HG03108 (cell line): Measurements from ENCODE around the gene TGFBR1.
A peak's percentile ranks its signal among the peaks of the same experiment; 100 is the strongest.
"Not testable (repeated sequence)": the region's sequence is repeated elsewhere in the genome, so short reads cannot be mapped to it uniquely, and the experiment has no call there.

ENCODE experiments used
- ATAC-seq: cut with Tn5 transposase; IDR thresholded peaks from one replicate; pipeline ENCODE4 v1.9.1; 2021; ENCODE audit warnings: moderate library complexity; ENCODE audit not compliant: unreplicated experiment

Gene TGFBR1

GRCh38 chr9:99184475-99185347 lies 79.8 kb downstream of the TGFBR1 start:
- peak; percentile 37 for ATAC-seq

DNA sequence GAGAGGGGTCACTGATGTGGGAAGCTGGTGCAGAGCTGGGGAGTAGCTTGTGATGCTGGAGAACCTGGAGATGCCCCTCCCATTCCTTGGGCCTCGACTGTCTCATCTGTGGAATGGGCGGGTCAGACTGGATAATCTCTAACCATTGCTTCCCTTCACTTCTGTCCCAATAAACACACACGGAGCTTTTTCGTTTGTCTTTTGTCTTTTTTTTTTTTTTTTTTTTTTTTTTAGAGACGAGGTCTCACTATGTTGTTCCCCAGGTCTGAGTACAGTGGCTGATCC lies 80.4 kb downstream of the TGFBR1 start:
- no peak for ATAC-seq

- ATAC-seq = no peak
These were observed 81.0 kb downstream of the TGFBR1 start for GRCh38 chr9:99185934-99186333.

DNA sequence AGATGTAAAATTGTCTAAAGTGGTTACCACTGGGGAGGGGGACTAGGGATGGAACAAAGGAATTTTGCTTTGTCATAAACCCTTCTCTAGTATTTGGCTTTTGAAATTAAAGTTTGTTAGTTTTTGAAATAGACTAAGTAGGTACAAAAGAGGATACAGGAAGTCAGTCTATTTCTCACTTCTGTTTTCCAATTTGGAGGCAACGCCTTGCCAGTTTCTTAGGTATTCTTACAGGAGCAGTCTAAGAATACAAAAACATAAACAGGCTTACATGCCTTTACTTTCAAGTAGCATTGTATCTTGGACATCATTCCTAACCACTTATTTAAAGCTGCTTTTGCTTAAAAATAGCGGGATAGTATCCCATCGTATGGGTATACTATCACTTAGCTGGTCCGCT lies 82.4 kb downstream of the TGFBR1 start:
- ATAC-seq = no peak

DNA sequence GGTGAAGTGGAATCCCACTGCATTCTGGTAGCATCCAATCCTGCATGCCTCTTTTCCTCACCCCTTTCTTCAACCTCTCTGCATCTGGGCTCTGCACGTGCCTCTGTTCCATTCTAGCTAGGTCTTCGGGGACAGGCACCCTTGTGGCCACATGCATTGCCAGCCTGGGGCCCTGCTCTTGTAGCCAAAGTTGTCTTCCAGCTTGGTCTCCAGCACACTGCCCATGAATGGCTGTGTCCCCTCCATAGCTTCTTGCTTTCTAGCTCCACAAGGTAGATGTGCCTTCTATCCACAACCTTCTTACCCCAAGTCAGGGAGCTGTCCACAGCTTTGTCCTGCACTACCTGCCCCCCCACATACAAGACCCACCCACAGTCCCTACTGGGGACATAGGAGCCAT lies 84.3 kb downstream of the TGFBR1 start:
- no peak for ATAC-seq

DNA sequence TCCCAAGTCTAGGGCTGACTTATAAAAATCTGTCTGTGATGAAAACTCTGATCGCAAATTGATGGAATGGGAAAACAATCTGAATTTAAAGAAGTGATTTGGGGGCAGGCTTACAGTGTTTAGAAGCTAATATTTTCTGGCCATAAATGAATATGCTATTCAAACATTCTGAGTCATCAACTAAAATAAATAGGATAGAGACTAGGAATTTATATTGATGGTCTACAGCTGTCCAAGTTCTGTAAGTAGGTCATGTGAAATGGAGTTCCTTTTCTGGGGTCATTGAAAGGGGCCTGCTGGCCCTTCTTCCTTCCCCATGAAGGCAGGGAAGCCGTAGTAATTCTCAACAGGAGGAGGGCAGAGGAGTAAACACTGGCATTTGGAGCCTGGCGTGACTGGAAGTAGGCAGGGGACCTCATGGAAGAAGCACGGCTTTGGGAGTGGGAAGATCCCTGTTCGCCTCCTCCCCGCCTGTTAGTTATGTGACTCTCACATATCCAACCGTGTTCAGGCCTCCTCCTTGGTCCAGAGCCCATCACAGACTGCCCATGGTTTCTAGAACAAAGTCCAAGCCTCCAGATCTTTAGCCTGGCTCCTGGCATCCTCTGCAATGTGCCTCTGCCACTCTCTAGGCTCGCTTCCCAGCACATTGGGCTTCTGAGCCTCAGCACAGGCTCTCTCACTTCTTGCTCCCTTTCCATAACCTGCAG lies 85.1 kb downstream of the TGFBR1 start:
- ATAC-seq = no peak

GRCh38 chr9:99190597-99191283 lies 85.8 kb downstream of the TGFBR1 start:
- ATAC-seq = no peak

DNA sequence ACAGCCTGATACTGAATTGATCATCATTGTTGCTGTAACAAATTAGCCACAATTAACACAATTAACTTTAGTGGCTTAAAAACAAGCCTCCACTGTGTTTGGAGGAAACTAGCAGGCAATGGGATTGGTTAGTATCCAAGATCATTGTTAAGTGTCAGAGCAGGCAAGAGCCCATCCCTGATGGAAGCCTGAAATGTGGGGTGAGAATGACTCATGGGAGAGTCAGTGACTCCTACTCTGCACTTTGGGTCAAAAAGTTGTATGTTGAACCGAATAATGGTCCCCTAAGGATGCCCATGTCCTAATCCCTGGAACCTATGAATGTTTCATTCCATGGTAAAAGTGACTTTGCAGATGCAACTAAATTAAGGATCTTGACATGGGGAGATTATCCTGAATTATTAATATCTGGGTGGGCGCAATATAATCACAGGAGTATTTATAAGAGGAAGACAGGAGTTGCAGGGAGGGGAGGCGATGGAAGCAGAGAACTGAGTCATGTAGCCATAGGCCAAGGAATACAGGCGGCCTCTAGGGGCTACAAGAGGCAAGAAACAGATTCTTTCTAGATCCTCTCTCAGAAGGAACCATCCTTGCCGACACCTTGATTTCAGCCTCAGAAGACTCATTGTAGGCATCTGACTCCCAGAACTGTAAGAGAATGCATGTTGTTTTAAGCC lies 88.0 kb downstream of the TGFBR1 start:
- no peak for ATAC-seq

DNA sequence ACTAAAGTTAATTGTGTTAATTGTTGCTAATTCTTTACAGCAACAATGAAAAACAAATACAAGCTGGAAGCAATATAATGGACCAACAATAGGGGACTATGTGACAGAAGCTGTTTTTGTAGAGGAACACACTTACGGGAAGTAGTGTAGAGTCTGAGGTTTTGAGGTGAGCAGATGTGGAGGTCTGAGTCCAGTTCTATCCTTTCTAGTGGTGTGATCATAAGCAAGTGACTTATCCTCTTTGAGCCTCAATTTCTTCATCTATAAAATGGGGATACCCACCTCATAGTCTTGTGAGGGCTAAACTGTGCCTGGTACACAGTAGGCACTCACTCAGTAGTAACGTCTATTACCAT lies 88.5 kb downstream of the TGFBR1 start:
- ATAC-seq = no peak

DNA sequence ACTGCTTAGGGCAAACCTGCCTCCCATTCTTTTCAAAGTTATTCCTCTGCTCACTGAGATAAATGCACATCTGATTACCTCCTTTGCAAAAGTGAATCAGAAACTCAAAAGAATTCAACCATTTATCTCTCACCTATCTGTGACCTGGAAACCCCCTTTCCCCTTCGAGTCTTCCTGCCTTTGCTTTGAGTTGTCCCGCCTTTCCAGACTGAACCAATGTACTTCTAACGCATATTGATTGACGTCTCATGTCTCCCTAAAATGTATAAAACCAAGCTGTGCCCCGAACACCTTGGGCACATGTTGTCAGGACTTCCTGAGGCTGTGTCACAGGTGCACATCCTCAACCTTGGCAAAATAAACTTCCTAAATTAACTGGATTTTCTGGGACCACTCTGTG lies 91.6 kb downstream of the TGFBR1 start:
- not testable (repeated sequence) for ATAC-seq

GRCh38 chr9:99197124-99197630 lies 92.3 kb downstream of the TGFBR1 start:
- ATAC-seq = no peak

DNA sequence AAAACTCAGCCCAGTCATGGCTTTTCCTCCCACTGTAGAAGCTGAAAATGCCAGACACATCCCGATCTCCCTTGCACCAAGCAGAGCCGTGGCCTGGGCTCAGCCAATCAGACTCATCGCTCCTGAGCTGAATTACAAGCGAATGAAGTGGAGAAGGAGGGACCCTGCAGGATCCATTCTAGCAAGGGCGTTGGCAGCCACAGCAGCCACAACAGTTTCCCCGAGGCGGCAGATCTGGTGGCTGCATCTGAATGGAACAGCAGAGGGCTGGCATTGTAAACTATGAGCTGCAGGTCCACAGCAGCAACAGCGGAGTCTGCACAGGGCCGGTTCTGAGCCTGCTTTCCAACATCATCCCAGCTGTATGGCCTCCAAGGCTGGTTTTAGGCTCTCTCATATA lies 93.1 kb downstream of the TGFBR1 start:
- no peak for ATAC-seq

DNA sequence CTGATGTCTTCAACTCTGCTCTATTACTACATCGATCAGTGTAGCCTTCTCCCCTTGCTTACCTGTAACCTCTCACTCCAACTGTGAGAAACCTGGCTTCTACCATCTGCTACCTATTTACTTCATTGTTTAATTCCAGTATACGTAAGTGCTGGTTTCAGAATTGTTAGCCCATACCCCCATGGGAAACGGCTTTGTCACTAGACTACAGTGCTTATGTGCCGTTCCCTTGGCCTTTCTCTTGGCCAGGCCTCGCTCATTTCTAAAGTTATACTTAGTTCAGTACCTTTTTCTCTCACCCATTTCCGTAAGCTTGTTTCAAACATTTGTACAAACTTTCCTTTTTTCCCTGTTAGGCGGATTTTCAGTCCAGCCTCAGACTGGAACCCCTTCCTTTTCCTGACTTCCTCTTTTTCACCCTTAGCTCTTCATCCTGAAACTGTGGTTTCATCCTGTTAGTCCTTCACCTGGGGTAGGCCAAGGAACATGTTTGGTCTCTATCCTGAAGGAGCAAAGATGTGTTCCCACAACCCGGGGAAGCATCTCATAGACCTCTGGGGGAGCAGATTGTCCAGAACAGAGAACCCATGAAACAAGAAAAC lies 95.1 kb downstream of the TGFBR1 start:
- no peak for ATAC-seq

DNA sequence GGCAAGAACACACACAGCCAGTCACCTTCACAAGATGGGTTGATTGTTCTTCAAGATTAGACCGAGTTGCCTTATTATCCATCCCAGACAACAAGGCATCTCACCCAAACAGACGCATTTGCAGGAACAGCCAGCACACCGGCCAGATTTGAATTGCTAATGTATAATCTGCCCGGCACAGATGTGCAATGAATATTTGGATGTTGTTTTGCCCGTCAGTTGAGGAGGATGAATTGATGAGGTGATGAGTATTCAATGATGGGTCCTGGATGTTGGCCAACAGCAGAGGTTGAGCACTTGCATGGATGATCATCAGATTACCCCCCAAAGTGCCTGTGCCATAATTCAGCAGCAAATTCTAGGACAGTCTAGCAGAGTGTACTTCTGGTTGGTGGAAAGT lies 96.7 kb downstream of the TGFBR1 start:
- no peak for ATAC-seq
